GM12864 (cell line): Measurements from ENCODE around the gene ALDH1A2.
A peak's percentile ranks its signal among the peaks of the same experiment; 100 is the strongest.

Source experiments
- DNase-seq: peaks from one replicate; pipeline ENCODE4 v3.0.0-alpha.2; 2011; ENCODE audit warnings: low read depth
- H3K4me3 ChIP-seq: 2 replicates; pipeline ENCODE4 v1.5.1; 2011; ENCODE audit warnings: mild to moderate bottlenecking, low read depth, low read length, control low read depth
- TF ChIP-seq, protein P1 (sequence below): IDR thresholded peaks from 2 replicates; pipeline ENCODE4 v1.5.1; 2011; ENCODE audit warnings: low read depth, mild to moderate bottlenecking, moderate library complexity, low read length, control low read depth, inconsistent platforms; ENCODE audit errors: missing control alignments

ALDH1A2 gene

DNA sequence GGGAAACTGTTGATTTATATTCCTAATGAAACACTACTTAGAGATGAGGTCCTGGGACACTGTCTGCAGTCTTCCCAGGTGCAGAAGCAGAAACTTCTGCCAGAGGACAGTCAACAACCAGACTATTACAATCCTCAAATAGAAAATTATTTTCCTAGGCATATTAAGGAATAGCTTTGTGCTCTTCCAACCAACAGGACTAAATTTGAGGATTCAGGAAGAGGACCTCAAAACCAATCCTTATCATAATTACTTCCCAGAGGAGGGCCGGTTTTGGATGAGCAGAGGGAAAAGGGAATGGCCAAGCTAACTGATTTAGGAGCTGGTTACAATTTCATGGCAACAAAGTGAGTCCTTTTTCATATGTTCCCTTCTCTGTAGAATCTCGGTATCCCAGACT, 21.0 kb downstream of the ALDH1A2 start:
- TF ChIP-seq, protein P1, sequence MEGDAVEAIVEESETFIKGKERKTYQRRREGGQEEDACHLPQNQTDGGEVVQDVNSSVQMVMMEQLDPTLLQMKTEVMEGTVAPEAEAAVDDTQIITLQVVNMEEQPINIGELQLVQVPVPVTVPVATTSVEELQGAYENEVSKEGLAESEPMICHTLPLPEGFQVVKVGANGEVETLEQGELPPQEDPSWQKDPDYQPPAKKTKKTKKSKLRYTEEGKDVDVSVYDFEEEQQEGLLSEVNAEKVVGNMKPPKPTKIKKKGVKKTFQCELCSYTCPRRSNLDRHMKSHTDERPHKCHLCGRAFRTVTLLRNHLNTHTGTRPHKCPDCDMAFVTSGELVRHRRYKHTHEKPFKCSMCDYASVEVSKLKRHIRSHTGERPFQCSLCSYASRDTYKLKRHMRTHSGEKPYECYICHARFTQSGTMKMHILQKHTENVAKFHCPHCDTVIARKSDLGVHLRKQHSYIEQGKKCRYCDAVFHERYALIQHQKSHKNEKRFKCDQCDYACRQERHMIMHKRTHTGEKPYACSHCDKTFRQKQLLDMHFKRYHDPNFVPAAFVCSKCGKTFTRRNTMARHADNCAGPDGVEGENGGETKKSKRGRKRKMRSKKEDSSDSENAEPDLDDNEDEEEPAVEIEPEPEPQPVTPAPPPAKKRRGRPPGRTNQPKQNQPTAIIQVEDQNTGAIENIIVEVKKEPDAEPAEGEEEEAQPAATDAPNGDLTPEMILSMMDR: no peak
- no peak for DNase-seq
- H3K4me3 ChIP-seq: no peak overlapping the region

DNA sequence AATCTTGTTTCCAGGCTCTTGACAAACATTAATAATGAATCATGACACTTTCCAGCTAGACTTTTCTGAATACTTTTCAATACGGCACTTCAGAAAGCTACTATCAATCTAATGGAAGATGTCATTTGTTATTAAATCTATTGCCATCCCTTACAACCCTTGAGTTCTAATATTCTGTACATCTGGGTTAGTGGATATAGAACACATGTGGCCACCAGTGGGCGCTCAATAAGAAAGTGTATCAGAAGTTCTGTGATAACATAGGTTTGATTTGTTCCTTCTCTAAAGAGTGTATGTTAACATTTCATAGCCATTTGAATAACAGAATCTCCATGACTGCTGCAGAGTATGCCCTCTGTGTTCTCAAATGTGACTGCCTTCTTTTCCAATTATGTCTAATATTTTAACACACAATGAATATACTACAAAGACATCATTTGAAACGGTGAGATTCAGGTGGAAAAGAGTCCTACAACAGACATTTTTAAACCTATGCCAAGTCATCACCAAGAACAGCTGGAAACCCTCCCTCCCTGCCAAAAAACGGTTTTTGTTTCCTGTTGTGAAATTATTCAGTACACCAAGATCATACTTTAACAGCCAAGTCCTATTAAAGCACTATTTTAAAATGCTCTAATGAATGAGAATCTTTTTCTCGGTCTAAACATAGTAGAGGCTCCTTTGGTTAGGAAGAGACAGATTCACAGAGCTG, 22.2 kb downstream of the ALDH1A2 start:
- DNase-seq: no peak
- no peak overlapping the region for H3K4me3 ChIP-seq
- TF ChIP-seq, protein P1: peak; percentile 76

DNA sequence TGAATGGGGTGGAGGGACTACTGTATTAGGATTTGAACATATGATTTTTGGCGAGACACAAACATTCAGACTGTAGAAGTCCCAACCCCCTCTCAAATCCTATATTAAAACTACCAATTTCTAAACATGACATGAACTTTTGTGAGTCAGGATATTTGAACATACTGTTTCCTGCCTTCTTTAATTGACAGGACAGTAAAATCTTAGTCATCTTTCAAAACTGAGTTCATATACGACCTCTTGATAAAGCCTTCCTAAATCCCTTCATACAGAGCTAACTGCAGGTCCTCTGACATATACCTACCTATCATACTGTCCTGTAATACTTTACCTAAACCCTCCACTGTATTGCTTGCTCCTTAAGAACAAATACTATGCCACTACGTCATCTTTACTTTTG, 23.5 kb downstream of the ALDH1A2 start:
- H3K4me3 ChIP-seq: no peak overlapping the region
- TF ChIP-seq, protein P1: no peak
- DNase-seq: no peak

DNA sequence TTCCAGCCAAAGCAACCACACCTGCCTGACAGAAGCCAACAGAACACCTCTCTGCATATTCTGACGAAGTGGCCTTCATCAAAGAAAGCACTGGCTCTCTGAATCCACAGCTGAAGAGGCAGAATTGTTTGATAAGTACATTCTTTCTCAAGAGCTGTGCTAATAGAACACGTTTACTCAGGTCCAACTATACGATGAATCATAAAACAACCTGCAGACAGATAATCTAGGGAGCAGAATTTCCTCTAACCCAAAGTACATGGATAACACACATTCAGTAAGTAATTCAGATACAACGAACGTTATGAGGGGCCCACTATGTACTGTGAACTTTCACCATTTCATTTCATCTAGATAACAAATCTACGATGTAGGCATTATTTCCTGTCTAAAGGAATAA, 25.4 kb downstream of the ALDH1A2 start:
- no peak overlapping the region for H3K4me3 ChIP-seq
- no peak for DNase-seq
- TF ChIP-seq, protein P1: no peak

DNA sequence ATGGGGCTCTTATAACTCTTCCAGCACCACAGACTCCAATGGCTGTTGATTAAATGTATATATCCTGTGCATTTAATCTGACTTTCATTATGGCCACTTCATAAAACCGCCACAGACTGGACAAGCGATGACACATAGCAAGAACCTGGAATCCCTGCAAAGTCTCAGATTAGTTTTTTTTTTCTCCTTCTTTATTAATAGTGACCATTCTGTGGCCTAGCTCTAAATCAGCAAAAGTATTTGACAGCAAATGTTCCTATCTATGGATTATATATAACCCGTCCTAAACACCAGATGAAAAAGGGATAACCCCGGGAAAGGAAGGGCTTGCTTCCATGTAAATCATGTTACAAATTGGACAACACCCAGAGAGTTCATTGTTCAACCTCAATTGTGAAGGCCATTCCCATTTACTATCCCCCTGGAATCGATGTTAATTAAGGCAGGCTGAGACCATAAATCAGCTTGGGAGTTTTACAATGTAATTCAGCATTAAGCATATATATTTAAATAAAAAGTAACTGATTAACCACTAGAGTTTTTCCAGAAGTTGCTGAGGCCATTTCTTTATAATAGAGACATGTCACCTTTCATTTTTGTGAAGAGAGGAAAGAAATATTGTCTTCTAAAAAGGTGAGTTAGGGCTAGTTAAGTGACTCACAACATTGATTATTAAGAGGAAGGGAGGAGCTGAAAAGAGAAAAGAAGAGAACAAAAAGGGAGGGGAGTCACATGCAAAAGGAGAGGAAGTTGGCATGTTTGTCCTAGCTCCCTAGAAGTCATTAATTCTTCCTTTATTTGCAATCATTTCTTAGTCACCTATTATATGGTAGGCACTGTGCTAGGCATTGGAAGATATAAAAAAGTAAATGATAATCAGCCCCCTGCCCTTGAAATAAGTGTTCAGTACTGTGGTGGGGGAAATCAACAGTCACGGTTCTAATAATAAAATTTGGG, 26.2 kb downstream of the ALDH1A2 start:
- no peak for DNase-seq
- no peak overlapping the region for H3K4me3 ChIP-seq
- TF ChIP-seq, protein P1: no peak

DNA sequence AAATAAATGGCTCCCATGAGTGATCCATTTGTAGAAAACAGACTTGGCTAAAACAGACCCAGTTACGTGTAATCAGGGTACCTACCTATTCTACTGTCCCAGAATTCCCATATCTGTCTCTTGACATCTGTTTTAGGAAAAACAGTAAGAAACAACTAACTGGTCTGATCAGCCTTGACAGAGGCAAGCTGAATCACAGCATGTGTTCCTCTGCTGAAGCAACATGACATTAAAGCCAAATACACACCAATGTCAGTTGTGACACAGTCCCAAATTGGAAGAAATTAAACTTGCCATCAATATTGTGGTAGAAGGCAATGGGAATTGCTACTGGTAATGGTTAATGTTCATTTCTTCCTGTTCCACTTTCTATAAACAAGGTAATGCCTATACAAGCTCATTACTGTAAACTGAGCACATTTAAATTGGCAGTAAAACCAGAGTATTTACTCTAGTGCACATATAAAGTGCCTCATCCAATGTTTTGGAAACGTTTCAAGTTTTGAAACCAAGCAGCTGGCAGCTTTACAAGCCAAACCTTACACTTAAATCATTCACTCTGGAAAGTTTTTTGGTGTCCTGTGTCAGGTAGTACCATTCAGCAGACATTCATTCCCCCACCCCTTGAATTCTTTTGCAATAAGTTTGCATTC, 27.0 kb downstream of the ALDH1A2 start:
- no peak overlapping the region for H3K4me3 ChIP-seq
- no peak for DNase-seq
- TF ChIP-seq, protein P1: no peak
